ENCODE results near the gene LGSN. TPM values are rescaled to one million over a fixed set of nuclear protein-coding genes. Genes with fewer than 3 reads are reported as not detected.

The LGSN gene
- total and polyA plus RNA-seq, 10 of the 15 experiments (the other 5 are each of a cell fraction or from before 2014, with no cell fraction given) = not detected

GRCh38 chr6:63259153-63259552, 60.6 kb downstream of the LGSN start:
- ChIA-PET SMC1A (ENCODE audit: uncharacterized antibody, unreplicated experiment) (interaction anchor here (3.4 kb wide), 1 partner anchor 9 kb away, joined by 13 read pairs; no protein-coding TSS in a partner anchor), POLR2A (no interaction called here)
- FAIRE-seq = no peak

More at GRCh38 chr6:63259153-63259552, 60.6 kb downstream of the LGSN start:
- H3K27me3 ChIP-seq (replicated peaks in 1 of 2; ENCODE audit: control insufficient read depth in 2 of 2, insufficient read depth in 2 of 2, low read length in 1 of 2) = no peaks in the 10 kb centered on the region
- intact Hi-C loops (cut with micrococcal nuclease; ENCODE audit: unreplicated experiment) (no loop called here), in situ Hi-C loops (cut with MboI) (no loop called here)
- H3K79me2 ChIP-seq (ENCODE audit: control insufficient read depth, insufficient read depth, low read length) = no peaks in the 10 kb centered on the region
- H3K4me1 ChIP-seq (ENCODE audit: control insufficient read depth, insufficient read depth, low read length) = no peaks in the 10 kb centered on the region
- TF ChIP-seq NFYB (IDR thresholded peaks at IDR 0.05; ENCODE audit: insufficient read depth, low read depth, low read length) (no peak), GATAD2B (conservative IDR thresholded peaks at IDR 0.05; ENCODE audit: low read depth) (no peak), FOS (IDR thresholded peaks at IDR 0.05; ENCODE audit: borderline replicate concordance, extremely low read depth, insufficient read length) (no peak), ZNF24 (IDR thresholded peaks at IDR 0.05) (no peak), KLF5 (IDR thresholded peaks at IDR 0.05; ENCODE audit: partially characterized antibody) (no peak), E4F1 (IDR thresholded peaks at IDR 0.05; ENCODE audit: borderline replicate concordance, partially characterized antibody) (no peak), EED (IDR thresholded peaks at IDR 0.05; ENCODE audit: low read depth) (no peak), ATF2 (IDR thresholded peaks at IDR 0.05; ENCODE audit: low read length) (no peak), ZNF622 (IDR thresholded peaks at IDR 0.05) (no peak), RFX5 (IDR thresholded peaks at IDR 0.05; ENCODE audit: low read depth, low read length) (no peak), ZNF217 (IDR thresholded peaks at IDR 0.05) (no peak)
- no peaks in the 10 kb centered on the region for H3K36me3 ChIP-seq (ENCODE audit: control insufficient read depth in 2 of 2, insufficient read depth in 2 of 2, low read length in 1 of 2)
- no peak for DNase-seq (ENCODE audit: low read depth, low spot score)
- BruUV-seq (replicated peaks) = no TSS peak
- no peak overlapping the region for H3K4me2 ChIP-seq (ENCODE audit: control insufficient read depth, insufficient read depth)
- ChIA-PET CTCF (interaction anchor here (1.1 kb wide), 1 partner anchor 102 kb away, joined by 3 read pairs; no protein-coding TSS in a partner anchor), RAD21 (ENCODE audit: unreplicated experiment) (no interaction called here)
- no peak overlapping the region for H2AFZ ChIP-seq (ENCODE audit: control insufficient read depth, low read depth, low read length)
- no peak overlapping the region for H3K9ac ChIP-seq (ENCODE audit: control insufficient read depth, insufficient read depth, low read length)
- H3K4me3 ChIP-seq = no peak overlapping the region
- H3K9me3 ChIP-seq (replicated peaks; ENCODE audit: control insufficient read depth, insufficient read depth, low read length) = no peaks in the 10 kb centered on the region
- no peaks in the 10 kb centered on the region for H4K20me1 ChIP-seq (ENCODE audit: control insufficient read depth, insufficient read depth)
- ATAC-seq = no peak
- H3K27ac ChIP-seq (ENCODE audit: control insufficient read depth, insufficient read depth) = no peak overlapping the region
